Body of pancreas (tissue), 4 donors: ENCODE measurements around the gene HSFX1. TPM values are rescaled to one million over a fixed set of nuclear protein-coding genes. Genes with fewer than 3 reads are reported as not detected.
"Not testable (repeated sequence)": the region's sequence is repeated elsewhere in the genome, so short reads cannot be mapped to it uniquely, and the experiment has no call there.

Experiments used
- ATAC-seq: fragments of 150-250 bp; one replicate; pipeline ENCODE4 v1.9.1; 2016
- DNase-seq, 4 donors: peaks; one replicate each; pipeline ENCODE4 v3.0.0-alpha.2; 2019
- H3K27ac ChIP-seq, 4 donors: fragments of 200-600 bp; sonication (generic); 1 replicate in 3 of 4; 2 replicates in 1 of 4; pipeline versions ENCODE4 v1.5.1 to v1.6.1; 2016 to 2019; ENCODE audit warnings: mild to moderate bottlenecking in 1 of 4, mixed read lengths in 1 of 4, moderate library complexity in 1 of 4
- H3K27me3 ChIP-seq, 2 donors: fragments of 200-600 bp; sonication (generic); one replicate each; pipeline ENCODE4 v1.6.0; 2016; ENCODE audit warnings: mild to moderate bottlenecking in 1 of 2
- H3K36me3 ChIP-seq, 2 donors: fragments of 200-600 bp; sonication (generic); replicated peaks in 1 of 2; 2 replicates each; pipeline ENCODE4 v1.5.1; 2016; ENCODE audit warnings: low read depth in 2 of 2; ENCODE audit not compliant: insufficient read depth in 1 of 2
- H3K4me1 ChIP-seq: fragments of 200-600 bp; sonication (generic); one replicate; pipeline ENCODE4 v1.6.0; 2016
- H3K4me3 ChIP-seq, 2 donors: fragments of 200-600 bp; sonication (generic); 1 replicate in 1 of 2; 2 replicates in 1 of 2; pipeline ENCODE4 v1.5.1; 2016 to 2019
- H3K9me3 ChIP-seq, 3 donors: fragments of 200-600 bp; sonication (generic); 1 replicate in 2 of 3; 2 replicates in 1 of 3; pipeline ENCODE4 v1.5.1; 2016
- POLR2A ChIP-seq, 3 donors: fragments of 450-650 bp; IDR thresholded peaks; one replicate each; pipeline ENCODE4 v1.6.1; 2016; ENCODE audit warnings: antibody characterized with exemption in 3 of 3, mild to moderate bottlenecking in 2 of 3
- WGBS, 2 donors: methylation state at CpG; one replicate each; pipeline ENCODE4 v1.1.5; 2017; 5-methylcytosine and 5-hydroxymethylcytosine counted together
- intact Hi-C: fragments of 100-400 bp; cut with DNase I; formaldehyde crosslinking; loops from one replicate; pipeline ENCODE4 v1.15.1; 2023
- total RNA-seq, 2 donors: library from RNA; depleted of rRNA; stranded (reverse); fragments of >200 nt; gene quantifications; one replicate each; pipeline ENCODE4 v1.1.0, GENCODE V29; 2016
- TF ChIP-seq, protein P1 (sequence below), 7 experiments: fragments of 450-650 bp in 4 of 7; fragments of 200-600 bp in 3 of 7; sonication (generic) in 3 of 7; IDR thresholded peaks; one replicate each; pipeline ENCODE4 v1.5.1; 2016 to 2019; ENCODE audit warnings: antibody characterized with exemption in 7 of 7

The HSFX1 gene, protein sequence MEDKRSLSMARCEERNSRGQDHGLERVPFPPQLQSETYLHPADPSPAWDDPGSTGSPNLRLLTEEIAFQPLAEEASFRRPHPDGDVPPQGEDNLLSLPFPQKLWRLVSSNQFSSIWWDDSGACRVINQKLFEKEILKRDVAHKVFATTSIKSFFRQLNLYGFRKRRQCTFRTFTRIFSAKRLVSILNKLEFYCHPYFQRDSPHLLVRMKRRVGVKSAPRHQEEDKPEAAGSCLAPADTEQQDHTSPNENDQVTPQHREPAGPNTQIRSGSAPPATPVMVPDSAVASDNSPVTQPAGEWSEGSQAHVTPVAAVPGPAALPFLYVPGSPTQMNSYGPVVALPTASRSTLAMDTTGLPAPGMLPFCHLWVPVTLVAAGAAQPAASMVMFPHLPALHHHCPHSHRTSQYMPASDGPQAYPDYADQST
- total RNA-seq: 1 to 10 TPM in 1 of 2 donors, under 1 TPM in 1; 0.26 to 4.3 TPM

DNA sequence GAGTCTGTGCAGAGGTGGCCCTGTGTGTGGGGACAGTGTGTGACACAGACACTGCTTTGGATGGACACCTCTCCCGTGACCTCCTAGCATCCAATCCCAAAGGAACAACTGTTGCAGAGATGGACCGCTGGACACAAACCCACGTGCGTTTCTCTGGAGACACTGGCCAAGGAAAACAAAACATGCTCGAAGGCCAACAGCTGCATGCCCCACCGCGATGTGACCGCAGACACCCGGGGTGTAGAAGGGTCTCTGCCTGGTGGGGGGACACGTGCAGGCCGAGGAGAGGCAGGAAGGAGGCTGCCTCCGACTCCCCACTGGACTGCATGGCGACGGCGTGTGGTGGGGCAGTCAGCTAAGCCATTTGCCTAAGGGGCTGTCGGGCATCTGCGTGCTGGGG is at the start of gene HSFX1:
Gene HSFX1, plus strand, starts transcription at position 301 of the 400 bp plus-strand sequence. CDS start 614 bp downstream, outside the sequence.
- DNase-seq, H3K4me3 ChIP-seq, H3K36me3 ChIP-seq, intact Hi-C loops, H3K27me3 ChIP-seq, H3K27ac ChIP-seq, H3K4me1 ChIP-seq, ATAC-seq, H3K9me3 ChIP-seq: not testable (repeated sequence)
- WGBS, 2 donors: no CpG with 5 or more reads among the region's 17 CpGs

DNA sequence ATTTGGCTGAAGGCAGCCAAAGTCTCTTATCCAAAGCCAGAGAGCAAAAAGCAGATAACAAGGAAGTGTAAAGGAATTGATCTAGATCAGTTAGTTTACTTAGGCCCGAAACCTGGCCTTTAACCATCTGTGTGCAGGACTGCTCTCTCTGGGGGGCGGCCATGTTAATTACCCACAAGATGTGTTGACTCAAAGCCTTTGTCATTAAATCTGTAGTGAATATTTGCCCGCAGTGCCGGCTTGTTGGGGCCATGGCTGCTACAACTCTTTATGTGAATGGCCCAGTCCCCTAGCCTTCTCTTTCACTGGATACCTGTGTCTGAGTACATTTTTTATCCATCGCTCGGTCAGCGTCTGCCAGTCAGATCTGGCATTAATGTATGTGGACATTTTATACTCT is 46.6 kb upstream of the HSFX1 start:
- H3K27me3 ChIP-seq, H3K4me1 ChIP-seq, ATAC-seq, DNase-seq, H3K4me3 ChIP-seq, intact Hi-C loops, H3K9me3 ChIP-seq, H3K27ac ChIP-seq, H3K36me3 ChIP-seq: not testable (repeated sequence)
- no CpG with 5 or more reads among the region's 7 CpGs for WGBS, 2 donors

DNA sequence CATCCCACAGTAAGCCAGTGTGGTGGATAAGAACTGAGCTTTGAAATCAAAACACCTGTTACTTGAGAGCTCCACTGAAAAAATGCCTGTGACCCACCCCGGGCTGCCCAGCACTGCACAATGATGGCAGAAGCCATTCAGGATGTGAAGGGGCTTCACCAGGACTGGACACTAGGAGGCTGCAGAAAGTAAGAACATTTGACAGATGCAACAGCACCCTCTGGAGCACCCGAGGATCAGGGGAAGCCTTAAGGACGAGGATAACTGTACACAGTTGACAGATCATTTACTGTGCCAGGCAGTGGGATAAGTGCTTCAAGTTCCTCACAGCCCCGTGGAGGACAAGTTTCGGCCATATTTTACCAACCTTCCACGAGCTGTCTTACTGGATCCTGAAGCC is 31.6 kb upstream of the HSFX1 start:
- H3K27me3 ChIP-seq, H3K27ac ChIP-seq, H3K4me1 ChIP-seq, H3K4me3 ChIP-seq, intact Hi-C loops, H3K9me3 ChIP-seq, H3K36me3 ChIP-seq, DNase-seq, ATAC-seq: not testable (repeated sequence)
- no CpG with 5 or more reads among the region's 6 CpGs for WGBS, 2 donors

DNA sequence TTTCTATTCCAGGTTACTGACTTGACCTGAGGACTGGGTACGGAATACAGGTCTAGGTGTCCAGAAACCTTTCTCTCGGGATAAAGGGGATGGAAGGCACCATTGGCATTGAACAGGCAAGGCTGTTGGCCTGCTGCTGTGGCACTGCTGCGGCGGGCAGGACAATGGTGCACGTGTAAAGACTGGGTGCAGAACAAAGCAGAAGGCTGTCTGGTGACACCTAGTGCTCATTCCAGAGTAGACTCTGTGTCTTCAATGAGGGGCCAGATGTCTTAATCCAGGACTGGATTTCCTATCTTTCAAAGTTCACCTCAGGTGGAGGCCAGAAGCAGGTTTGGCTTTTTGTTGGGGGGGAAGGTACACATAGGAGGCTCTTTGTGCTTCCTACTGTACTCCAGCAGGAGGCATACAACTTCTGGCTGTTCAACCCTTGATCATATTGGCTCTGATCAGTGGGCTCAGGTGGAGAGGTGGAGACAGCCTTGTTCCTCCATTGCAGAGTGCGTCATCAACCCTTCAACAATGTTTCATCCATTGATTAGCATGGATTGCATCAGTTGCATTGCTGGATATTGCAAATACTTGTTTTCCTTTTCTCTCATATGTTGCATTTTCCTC is 27.4 kb upstream of the HSFX1 start:
- DNase-seq, H3K4me3 ChIP-seq, H3K27ac ChIP-seq, H3K27me3 ChIP-seq, H3K9me3 ChIP-seq, H3K4me1 ChIP-seq, H3K36me3 ChIP-seq, intact Hi-C loops: not testable (repeated sequence)
- peak; percentile 47 for ATAC-seq
- WGBS, 2 donors: no CpG with 5 or more reads among the region's 6 CpGs

DNA sequence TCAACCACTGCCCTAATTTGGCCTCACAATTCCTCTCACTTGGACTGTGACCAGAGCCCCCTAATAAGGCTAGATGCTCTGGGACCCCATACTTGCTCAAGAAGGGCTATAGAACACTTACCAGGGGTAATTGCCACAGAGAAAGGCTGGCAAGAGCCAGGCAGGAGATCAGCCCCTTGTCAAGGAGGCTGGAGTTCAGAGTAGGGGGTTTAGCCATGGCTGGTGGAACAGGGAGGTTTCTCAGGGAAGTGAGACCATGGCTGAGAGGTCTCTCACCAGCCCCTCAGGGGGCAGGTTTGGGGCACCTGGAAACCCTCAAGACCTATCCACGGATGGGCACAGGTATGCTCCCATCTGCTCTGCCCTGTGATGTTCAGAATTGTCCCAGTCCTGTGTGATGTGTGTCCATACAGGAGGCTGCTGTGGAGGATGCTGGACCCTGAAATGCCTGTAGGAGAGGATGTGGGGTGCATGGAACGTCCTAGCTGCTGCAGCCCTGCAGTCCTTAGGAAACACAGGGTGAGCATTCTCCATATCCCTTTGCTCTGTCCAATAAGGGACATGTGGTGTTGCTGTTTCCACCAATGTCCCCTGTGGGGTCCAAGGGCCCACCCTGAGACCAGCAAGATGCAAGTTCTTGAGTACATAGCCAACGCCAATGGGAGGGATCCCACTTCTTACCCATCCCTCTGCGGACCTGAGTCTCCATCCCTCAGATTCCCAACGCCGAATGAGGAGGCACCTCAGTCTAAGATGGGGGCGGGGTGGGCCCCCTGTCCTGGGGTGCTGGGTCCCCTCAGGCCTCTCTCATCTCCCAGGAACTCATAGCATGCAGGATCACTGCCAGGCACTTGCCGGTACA is 16.4 kb upstream of the HSFX1 start:
- Histone ChIP-seq H3K9me3 (no peaks in the 10 kb centered on the region), H3K4me1 (no peaks in the 10 kb centered on the region), H3K4me3 (no peak overlapping the region), H3K27me3 (no peaks in the 10 kb centered on the region), H3K36me3 (no peaks in the 10 kb centered on the region), H3K27ac (no peak overlapping the region)
- intact Hi-C loops: no loop called here
- ATAC-seq: no peak
- no peak for DNase-seq
- TF ChIP-seq POLR2A (IDR thresholded peaks at IDR 0.05): no peak
- TF ChIP-seq, protein P1, sequence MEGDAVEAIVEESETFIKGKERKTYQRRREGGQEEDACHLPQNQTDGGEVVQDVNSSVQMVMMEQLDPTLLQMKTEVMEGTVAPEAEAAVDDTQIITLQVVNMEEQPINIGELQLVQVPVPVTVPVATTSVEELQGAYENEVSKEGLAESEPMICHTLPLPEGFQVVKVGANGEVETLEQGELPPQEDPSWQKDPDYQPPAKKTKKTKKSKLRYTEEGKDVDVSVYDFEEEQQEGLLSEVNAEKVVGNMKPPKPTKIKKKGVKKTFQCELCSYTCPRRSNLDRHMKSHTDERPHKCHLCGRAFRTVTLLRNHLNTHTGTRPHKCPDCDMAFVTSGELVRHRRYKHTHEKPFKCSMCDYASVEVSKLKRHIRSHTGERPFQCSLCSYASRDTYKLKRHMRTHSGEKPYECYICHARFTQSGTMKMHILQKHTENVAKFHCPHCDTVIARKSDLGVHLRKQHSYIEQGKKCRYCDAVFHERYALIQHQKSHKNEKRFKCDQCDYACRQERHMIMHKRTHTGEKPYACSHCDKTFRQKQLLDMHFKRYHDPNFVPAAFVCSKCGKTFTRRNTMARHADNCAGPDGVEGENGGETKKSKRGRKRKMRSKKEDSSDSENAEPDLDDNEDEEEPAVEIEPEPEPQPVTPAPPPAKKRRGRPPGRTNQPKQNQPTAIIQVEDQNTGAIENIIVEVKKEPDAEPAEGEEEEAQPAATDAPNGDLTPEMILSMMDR (IDR thresholded peaks at IDR 0.05): no peak
- 73% methylated on average over 2 of the region's 8 CpGs; no CpG with 5 or more reads in 1 of the 2 donors for WGBS, 2 donors

DNA sequence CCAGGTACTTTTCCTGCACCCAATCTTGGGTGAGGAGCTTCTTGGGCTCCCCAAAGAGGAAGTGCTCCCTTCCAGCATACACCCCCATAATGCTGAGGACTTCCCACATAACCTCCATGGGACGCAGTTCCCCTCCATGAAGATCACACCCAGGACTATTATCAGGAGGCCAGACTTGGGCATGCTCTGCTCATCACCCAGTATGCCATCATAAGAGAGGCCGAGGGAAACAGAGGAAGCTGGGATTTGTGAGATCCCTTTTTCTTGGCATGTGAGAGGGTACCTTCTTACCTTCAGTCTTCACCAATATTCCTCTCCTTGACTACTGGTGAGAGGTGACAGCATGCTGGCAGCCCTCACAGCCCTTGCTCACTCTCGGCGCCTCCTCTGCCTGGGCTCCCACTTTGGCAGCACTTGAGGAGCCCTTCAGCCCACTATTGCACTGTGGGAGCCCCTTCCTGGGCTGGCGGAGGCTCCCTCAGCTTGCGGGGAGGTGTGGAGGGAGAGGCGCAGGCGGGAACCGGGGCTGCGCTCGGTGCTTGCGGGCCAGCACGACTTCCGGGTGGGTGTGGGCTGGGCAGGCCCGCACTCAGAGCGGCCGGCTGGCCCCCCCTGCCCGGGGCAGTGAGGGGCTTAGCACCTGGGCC is 15.7 kb upstream of the HSFX1 start:
- 50 to 80% methylated on average over 1 to 2 of the region's 18 CpGs for WGBS, 2 donors
- Histone ChIP-seq H3K4me3 (no peak overlapping the region), H3K4me1 (no peaks in the 10 kb centered on the region), H3K36me3 (no peaks in the 10 kb centered on the region), H3K27me3 (no peaks in the 10 kb centered on the region), H3K27ac (no peak overlapping the region), H3K9me3 (no peaks in the 10 kb centered on the region)
- TF ChIP-seq, protein P1 (IDR thresholded peaks at IDR 0.05): no peak
- no peak for TF ChIP-seq POLR2A (IDR thresholded peaks at IDR 0.05)
- intact Hi-C loops: no loop called here
- DNase-seq (no peak), ATAC-seq (no peak)

DNA sequence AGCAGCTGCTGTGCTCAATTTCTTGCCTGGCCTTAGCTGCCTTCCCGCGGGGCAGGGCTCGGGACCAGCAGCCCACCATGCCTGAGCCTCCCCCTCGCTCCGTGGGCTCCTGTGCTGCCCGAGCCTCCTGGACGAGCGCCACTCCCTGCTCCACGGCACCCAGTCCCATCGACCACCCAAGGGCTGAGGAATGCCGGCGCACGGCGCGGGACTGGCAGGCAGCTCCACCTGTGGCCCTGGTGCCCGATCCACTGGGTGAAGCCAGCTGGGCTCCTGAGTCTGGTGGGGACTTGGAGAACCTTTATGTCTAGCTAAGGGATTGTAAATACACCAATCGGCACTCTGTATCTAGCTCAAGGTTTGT is 15.2 kb upstream of the HSFX1 start:
- H3K36me3 ChIP-seq, H3K9me3 ChIP-seq, H3K27me3 ChIP-seq, H3K27ac ChIP-seq, H3K4me1 ChIP-seq, ATAC-seq, intact Hi-C loops, DNase-seq, H3K4me3 ChIP-seq: not testable (repeated sequence)
- 80% methylated on average over 1 of the region's 17 CpGs; no CpG with 5 or more reads in 1 of the 2 donors for WGBS, 2 donors
